Iris pigment epithelial cell (primary cell): ENCODE data around the gene CACNG7.
A peak's percentile ranks its signal among the peaks of the same experiment; 100 is the strongest.
"Not testable (repeated sequence)": the region's sequence is repeated elsewhere in the genome, so short reads cannot be mapped to it uniquely, and the experiment has no call there.

Experiments used
- DNase-seq: peaks from one replicate; pipeline ENCODE4 v3.0.0-alpha.2; 2011; ENCODE audit warnings: low read depth

The CACNG7 gene, protein sequence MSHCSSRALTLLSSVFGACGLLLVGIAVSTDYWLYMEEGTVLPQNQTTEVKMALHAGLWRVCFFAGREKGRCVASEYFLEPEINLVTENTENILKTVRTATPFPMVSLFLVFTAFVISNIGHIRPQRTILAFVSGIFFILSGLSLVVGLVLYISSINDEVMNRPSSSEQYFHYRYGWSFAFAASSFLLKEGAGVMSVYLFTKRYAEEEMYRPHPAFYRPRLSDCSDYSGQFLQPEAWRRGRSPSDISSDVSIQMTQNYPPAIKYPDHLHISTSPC

GRCh38 chr19:53908935-53909415 is at the start of gene CACNG7:
Gene CACNG7 (plus strand): TSS chr19:53909278. CDS start chr19:53912832, 3,554 bp downstream.
- DNase-seq = no peak

- DNase-seq = no peak
These were observed 44.7 kb upstream of the CACNG7 start for GRCh38 chr19:53864308-53864836.

DNA sequence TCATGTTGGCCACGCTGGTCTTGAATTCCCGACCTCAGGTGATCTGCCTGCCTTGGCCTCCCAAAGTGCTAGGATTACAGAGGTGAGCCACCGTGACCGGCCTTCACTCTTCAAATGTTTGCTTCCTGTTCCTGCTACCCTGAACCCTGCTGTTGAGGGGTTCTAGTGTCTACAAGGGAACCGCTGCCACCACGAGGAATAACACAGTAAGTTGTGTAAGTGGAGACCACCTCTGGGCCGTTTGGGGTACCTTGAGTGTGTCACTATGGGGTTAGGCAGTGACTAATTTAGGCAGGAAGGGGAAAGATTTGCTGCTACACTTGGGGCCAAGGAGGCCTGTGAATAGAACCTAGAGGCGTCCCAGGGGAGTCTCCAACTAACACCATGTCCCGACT is 43.6 kb upstream of the CACNG7 start:
- DNase-seq = no peak

DNA sequence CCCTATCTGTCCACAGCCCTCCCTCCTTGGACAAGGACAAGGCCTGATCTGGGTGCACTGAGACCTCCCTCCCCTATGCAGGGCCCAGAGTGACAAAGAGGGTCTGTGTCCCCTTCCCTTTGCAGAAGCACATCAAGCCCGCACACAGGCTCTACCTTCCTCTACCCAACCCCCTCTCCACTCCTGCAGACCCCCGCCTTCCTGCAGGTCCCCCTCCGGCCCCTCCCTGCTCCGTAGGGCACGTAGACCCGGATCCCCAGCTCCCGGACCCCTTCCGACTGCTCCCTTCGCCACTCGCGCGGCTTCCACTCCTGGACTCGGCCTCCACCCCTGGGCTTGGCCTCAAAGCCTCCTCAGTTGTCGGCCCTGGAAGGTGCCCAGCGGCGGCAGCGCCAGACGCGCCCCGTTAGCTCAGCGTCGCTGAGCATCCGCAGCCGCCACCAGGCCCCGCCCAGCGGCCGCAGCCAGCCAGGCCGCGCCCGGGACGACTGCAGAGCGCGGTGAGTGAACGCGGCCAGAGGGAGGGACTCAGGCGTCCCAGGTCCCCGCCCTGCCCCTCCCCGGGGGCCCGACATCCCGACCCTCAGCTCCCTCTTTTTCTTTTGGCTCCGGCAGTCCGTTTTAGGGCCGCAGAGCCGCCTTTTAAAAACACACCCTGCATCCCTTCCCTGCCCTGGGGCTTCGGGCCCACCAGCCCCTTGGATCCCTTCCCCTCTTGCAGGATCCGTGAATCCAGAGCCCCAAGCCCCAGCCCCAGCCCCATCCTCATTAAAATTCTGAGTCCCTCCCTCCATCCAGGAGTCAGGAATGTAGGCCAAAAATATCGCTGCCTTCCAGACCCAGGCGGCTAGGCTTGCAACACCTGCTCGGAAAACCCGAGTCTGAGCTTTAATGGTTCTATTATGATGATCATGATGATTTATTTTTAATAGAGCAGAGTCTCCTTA is 42.9 kb upstream of the CACNG7 start:
- peak; percentile 47 for DNase-seq

DNA sequence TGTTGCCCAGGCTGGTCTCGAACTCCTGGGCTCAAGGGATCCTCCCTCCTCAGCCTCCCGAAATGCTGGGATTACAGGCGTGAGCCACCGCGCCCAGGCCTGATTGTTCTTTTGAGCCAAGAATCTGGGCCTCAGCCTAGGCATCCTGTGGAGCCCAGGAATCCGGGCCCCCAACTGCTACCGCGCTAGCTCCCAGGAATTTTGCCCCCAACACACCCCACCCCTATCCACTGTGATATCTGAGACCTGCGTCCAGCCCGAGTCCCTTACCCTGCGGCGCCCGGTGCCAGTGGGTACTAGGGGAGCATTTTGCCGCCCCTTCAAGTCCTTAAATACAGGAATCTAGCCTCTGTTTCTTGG is 42.2 kb upstream of the CACNG7 start:
- DNase-seq = no peak

DNA sequence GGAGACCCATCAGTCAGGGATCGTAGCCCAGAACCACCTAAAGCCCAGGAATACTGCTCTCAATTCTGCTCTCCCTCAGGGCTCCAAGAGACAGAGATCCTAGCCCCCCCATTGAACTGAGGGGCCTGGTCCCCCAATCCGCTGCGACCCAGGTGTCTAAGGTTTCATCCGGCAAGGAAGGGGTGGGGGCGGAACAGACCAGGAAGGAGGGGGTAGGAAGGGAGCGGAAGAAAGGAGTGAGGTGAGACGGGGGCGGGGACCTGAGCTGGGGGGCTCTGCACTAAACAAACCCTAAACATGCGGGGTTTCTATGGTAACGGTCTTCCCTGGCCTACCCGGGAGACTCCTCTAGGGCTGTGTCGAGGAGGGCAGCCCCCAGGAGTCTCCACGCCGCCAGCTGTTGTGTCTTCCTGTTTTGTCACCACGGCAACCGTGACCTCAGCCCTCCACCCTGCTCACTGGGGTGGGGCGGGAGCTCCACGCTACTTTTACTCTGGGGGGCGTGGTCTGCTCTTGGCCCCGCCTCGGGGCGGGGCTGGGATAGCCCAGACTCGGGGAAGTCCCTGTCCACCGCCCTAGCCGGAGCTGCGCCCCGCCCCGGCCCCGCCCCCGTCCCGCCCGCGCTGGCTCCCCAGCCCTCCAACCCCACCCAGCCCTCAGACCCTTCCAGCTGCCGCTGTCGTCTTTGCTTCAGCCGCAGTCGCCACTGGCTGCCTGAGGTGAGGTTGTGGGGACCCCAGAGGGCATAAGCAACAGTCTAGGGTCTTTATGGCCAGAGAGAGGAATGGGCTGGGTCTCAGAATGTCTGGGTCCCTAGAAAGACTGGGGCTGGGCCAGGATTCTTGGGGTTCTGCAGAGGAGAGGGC is 41.6 kb upstream of the CACNG7 start, which contains the start of gene MYADM:
TSS of gene MYADM (plus strand) at position 659 of the 866 bp plus-strand sequence. CDS start 5,647 bp downstream, outside the sequence.
- peak; percentile 98 for DNase-seq

- peak; percentile 70 for DNase-seq
These were observed 40.8 kb upstream of the CACNG7 start for GRCh38 chr19:53868091-53868891.

GRCh38 chr19:53868892-53869804 is 39.9 kb upstream of the CACNG7 start:
- peak; percentile 96 for DNase-seq

DNA sequence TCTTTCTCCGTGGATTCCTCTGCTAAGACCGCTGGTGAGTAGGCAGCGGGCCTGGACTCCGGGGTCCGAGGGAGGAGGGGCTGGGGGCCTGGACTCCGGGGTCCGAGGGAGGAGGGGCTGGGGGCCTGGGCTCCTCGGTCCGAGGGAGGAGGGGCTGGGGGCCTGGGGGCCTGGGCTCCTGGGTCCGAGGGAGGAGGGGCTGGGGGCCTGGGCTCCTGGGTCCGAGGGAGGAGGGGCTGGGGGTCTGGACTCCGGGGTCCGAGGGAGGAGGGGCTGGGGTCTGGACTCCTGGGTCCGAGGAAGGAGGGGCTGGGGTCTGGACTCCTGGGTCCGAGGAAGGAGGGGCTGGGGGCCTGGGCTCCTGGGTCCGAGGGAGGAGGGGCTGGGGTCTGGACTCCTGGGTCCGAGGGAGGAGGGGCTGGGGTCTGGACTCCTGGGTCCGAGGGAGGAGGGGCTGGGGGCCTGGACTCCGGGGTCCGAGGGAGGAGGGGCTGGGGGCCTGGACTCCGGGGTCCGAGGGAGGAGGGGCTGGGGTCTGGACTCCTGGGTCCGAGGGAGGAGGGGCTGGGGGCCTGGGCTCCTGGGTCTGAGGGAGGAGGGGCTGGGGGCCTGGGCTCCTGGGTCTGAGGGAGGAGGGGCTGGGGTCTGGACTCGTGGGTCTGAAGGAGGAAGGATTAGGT is 39.1 kb upstream of the CACNG7 start:
- DNase-seq = not testable (repeated sequence)

DNA sequence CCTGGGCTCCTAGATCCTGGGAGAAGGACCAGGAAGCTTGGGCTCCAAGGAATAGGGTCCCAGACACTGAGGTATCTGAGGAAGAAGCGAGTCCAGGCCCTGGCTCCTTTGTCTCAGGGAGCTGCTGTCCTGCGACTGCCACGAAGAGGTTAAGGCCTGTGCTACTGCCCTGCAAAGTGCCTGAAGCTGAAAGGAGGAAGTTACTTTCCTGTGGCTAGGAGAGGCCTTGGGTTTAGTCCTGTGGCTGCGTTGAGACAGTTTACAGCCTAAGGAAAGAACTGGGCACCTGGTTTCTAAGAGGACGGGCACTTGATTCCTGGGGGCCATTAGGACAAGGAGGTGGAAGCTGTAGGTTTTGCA is 38.6 kb upstream of the CACNG7 start:
- peak; percentile 37 for DNase-seq

- DNase-seq = no peak
These were observed 37.6 kb upstream of the CACNG7 start for GRCh38 chr19:53871454-53871853.

- no peak for DNase-seq
These were observed 36.3 kb upstream of the CACNG7 start for GRCh38 chr19:53872762-53873161.

GRCh38 chr19:53873773-53874605 is 35.1 kb upstream of the CACNG7 start:
- DNase-seq = no peak

DNA sequence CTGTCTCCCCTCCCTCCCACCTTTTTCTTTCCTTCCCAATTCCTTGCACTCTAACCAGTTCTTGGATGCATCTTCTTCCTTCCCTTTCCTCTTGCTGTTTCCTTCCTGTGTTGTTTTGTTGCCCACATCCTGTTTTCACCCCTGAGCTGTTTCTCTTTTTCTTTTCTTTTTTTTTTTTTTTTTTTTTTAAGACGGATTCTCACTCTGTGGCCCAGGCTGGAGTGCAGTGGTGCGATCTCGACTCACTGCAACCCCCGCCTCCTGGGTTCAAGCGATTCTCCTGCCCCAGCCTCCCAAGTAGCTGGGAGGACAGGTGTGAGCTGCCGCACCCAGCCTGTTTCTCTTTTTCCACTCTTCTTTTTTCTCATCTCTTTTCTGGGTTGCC is 34.5 kb upstream of the CACNG7 start:
- DNase-seq = no peak

DNA sequence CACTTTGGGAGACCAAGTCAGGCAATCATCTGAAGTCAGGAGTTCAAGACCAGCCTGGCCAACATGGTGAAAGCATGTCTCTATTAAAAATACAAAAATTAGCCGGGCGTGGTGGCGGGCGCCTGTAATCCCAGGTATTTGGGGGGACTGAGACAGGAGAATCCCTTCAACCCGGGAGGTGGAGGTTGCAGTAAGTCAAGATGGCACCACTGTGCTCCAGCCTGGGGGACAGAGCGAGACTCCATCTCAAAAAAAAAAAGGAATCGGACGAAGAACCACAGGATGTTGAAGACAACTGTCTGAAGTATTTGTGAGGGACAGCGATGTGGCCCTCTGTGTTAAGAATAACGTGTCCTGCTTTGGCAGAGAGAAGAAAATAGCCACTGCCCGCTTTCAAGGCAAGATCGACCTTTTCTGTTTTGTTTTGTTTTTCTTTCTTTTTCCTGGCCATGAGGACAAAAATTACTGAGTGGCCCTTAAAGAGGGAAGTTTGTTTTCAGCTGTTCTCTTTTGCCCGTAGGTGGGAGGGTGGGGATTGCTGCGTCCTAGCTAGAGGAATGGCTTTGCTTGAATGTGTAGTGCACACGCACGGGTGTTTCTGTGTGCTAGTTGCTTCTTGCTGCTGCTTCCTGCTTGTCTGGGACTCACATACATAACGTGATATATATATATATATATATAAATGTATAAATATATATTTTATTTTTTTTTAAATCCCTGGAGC is 33.3 kb upstream of the CACNG7 start:
- no peak for DNase-seq

GRCh38 chr19:53876651-53877224 is 32.3 kb upstream of the CACNG7 start:
- DNase-seq = no peak

- DNase-seq = no peak
These were observed 31.7 kb upstream of the CACNG7 start for GRCh38 chr19:53877361-53877766.
